Suppressor macrophage (primary cell): Measurements from ENCODE around the gene CAPN5.
"Not testable (repeated sequence)": the region's sequence is repeated elsewhere in the genome, so short reads cannot be mapped to it uniquely, and the experiment has no call there.

Source experiments
- DNase-seq, 4 experiments: peaks; one replicate each; pipeline ENCODE4 v3.0.0-alpha.2; 2020 to 2022

CAPN5 gene

DNA sequence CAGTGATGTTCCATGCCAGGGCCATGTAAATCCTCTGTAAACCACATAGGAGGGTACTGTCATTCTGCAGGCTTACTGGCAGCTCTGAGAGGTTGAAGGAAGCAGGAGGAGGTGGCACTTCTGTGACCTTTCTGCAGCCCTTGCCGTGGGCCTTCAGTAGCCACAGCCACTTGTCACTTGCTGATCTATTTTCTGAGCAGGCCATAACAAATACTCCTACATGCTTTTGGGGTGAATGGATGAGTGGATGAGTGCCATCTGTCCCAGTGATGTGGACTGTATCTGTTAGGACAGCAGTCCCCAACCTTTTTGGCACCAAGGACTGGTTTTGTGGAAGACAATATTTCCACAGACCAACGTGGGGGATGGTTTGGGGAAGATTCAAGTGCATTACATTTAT is 22.4 kb upstream of the CAPN5 start:
- DNase-seq, result no peak

GRCh38 chr11:77044886-77045285 is 21.9 kb upstream of the CAPN5 start:
- no peak for DNase-seq

- peak; percentile 11 to 62 (median 26) for DNase-seq
Observed at GRCh38 chr11:77046060-77046501, 20.7 kb upstream of the CAPN5 start.

DNA sequence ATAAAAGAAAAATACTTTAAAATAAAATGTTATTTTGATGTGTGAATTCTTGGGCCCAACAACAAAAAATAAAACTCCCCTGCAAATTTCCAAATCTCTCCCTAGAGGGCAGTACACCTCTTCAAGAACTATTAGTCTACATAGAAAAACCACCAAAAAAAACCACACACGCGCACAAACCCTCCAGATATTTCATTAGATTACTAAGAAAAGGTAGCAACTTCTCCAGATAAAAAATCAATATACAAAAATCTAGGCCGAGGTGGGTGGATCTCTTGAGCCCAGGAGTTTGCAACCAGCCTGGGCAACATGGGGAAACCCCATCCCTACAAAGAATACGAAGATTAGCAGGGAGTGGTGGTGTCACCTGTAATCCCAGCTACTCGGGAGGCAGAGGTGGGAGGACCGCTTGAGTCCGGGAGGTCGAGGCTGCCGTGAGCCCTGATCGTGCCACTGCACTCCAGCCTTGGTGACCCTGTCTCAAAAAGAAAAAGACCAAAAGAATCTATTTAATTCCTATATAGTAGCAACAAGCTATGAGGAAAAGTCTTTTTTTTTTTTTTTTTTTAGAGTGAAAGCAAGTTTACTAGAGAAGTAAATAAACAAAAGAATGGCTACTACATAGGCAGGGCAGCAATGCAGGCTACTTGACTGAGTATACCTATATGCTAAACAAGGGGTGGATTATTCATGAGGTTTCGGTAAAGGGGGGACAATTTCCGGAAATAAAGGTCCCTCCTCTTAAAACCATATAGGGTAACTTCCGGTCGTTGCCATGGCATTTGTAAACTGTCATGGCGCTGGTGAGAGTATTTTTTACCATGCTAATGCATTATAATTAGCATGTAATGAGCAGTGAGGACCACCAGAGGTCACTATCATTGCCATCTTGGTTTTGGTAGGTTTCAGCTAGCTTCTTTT is 19.5 kb upstream of the CAPN5 start:
- peak; percentile 88 to 96 (median 94) for DNase-seq

DNA sequence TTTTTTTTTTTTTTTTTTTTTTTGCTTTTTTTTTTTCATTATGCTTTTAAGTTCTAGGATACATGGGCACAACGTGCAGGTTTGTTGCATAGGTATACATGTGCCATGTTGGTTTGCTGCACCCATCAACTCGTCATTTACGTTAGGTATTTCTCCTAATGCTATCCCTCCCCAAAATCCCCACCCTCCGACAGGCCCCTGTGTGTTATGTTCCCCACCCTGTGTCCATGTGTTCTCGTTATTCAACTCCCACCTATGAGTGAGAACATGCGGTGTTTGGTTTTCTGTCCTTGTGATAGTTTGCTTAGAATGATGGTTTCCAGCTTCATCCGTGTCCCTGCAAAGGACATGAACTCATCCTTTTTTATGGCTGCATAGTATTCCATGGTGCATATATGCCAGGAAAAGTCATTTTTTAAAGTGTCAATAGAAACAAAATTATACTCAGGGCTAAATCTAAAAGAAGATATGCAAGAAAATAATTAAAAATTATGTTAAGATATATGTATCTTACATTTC is 18.8 kb upstream of the CAPN5 start:
- not testable (repeated sequence) for DNase-seq

GRCh38 chr11:77049026-77049425 is 17.7 kb upstream of the CAPN5 start:
- DNase-seq, result no peak

DNA sequence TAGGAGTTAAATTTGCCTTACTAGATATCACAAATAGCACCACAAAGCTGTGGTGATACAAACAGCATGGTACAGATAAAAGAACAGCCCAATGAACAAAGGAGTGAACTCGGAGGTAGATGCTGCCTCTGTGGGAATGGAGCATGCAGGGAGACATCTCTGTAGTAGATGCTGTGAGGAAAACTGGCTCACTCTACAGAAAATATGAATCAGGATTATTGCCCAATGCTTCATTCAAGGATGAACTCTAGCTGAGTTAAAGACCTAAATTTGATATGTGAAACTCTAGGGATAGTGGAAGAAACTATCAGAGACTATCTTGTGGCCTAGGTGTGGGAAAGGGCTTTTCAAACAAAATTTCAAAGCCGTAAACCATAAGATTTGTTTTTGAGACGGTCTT is 15.3 kb upstream of the CAPN5 start:
- no peak for DNase-seq

DNA sequence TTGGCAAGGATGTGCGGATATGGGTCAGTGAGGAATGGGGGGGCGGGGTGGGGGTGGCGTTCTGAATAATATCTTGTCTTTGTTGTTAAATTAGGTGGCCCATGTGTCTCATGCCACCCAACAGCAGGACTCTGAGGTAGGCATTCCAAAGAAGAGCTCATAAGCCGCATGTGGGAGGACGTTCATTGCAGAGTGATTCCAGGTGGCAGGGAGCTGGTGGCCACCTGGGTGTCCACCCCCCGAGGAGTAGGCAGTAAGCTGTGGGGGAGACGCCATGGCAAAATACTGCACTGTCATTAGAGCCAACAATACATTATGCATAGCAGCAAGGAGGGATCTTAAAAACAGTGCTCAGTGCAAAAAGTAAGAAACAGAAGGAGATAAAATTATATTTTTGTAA is 14.3 kb upstream of the CAPN5 start:
- DNase-seq, result no peak

GRCh38 chr11:77053217-77054015 is 13.4 kb upstream of the CAPN5 start:
- no peak for DNase-seq

- DNase-seq, result no peak
Observed at GRCh38 chr11:77054084-77054483, 12.7 kb upstream of the CAPN5 start.

- no peak for DNase-seq
Observed at GRCh38 chr11:77055101-77055561, 11.6 kb upstream of the CAPN5 start.

- no peak for DNase-seq
Observed at GRCh38 chr11:77055913-77056312, 10.9 kb upstream of the CAPN5 start.

DNA sequence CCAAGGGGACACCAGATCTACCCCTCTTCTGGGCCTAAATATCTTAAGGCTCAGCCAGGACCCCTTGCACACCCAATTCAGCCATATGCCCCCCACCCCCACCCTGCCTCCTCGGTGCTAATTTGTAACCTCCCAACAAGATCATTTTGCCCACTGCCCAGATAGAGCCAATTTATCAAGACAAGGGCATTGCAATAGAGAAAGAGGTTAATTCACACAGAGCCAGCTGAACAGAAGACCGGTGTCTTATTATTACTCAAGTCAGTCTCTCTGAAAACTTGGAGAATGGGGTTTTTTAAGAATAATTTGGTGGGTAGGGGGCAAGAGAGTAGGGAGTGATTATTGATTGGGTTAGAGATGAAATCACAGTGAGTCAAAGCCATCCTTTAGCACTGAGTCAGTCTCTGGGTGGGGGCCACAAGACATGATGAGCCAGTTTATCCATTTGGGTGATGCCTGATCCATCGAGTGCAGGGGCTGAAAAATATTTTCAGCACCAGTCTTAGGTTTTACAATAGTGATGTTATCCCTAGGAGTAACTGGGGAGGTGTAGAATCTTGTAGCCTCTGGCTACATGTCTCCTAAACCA is 9.9 kb upstream of the CAPN5 start:
- no peak for DNase-seq

- no peak for DNase-seq
Observed at GRCh38 chr11:77057938-77058474, 8.8 kb upstream of the CAPN5 start.

DNA sequence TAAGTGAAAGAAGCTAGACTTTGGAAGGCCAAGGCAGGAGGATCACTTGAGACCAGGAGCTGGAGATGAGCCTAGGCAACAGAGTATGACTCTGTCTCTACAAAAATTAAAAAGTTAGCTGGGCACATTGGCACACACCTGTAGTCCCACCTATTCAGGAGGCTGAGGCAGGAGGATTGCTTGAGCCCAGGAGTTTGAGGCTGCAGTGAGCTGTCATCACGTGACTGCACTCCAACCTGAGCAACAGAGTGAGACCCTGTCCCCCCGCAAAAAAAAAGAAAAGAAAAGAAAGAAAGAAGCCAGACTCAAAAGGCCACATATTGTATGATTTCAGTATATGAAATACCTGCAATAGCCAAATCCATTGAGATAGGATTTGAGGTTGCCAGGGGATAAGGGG is 7.9 kb upstream of the CAPN5 start:
- DNase-seq, result no peak

GRCh38 chr11:77059806-77060205 is 7.0 kb upstream of the CAPN5 start:
- DNase-seq, result no peak

DNA sequence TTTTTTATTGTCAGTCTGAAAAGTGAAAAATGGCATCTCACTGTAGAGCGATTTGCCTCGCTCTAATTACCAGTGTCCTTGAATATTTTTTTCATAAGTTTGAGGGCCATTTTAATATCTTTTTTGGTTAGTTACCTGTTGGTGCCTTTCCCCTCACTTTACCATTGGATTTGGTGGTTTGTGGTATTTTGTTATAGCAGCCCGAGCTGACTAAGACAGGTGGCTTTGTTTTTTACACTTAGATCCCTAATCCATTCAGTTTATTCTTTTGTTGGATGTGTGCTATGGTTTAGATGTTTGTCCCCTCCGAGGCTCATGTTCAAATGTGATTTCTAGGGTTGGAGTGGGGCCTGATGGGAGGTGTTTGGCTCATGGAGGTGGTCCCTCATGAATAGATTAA is 6.5 kb upstream of the CAPN5 start:
- DNase-seq, result no peak

DNA sequence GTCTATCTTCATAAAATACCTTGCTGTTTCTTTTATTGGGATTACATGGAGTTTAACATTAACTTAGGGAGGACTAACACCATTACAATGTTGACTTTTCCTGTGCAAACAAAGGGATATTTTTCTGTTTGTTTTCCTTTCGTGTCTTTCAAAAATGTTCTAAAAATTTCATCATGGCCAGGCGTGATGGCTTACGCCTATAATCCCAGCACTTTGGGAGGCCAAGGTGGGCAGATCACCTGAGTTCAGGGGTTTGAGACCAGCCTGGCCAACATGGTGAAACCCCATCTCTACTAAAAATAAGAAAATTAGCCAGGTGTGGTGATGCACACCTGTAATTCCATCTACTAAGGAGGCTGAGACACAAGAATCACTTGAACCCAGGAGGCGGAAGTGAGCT is 5.5 kb upstream of the CAPN5 start:
- not testable (repeated sequence) for DNase-seq

DNA sequence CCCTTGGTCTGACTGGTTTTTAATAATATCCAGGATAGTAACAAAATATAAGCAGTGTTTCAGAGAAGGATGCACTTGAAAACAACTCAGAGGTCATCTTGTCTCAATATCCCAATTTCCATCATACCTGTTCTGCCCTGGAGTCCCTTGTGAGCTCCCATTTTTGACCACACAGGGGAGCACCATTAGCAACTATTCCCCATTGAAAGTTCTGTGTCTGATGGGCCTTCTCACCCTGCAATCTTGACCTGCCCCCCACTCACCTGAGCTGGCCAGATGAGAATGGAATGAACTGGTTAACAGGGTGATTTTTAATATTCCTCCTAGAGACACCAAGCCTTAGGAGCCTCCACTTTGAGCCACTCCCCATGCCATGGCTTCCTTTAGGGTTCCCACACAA is 3.8 kb upstream of the CAPN5 start:
- no peak for DNase-seq

DNA sequence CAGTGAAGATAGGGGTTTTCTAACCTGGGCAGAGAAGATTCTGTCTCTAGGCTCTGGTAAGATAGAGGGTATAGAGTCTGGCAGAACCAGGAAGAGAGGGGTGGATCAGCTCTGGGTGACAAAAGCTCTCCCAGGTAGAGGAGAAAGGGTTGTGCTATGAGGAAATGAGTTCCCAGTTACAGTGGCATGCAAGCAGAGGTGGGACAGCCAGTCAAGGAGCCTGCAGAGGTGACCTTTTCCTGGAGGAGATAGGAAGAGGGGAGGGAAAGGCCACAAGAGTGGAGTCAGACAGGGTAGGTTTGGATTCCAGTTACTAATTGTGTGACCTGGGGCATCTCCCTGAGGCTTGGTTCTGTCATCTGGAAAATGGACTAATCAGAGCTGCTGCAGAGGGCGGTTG is 3.4 kb upstream of the CAPN5 start:
- DNase-seq, result no peak

GRCh38 chr11:77063861-77064260 is 2.9 kb upstream of the CAPN5 start:
- DNase-seq, result no peak

DNA sequence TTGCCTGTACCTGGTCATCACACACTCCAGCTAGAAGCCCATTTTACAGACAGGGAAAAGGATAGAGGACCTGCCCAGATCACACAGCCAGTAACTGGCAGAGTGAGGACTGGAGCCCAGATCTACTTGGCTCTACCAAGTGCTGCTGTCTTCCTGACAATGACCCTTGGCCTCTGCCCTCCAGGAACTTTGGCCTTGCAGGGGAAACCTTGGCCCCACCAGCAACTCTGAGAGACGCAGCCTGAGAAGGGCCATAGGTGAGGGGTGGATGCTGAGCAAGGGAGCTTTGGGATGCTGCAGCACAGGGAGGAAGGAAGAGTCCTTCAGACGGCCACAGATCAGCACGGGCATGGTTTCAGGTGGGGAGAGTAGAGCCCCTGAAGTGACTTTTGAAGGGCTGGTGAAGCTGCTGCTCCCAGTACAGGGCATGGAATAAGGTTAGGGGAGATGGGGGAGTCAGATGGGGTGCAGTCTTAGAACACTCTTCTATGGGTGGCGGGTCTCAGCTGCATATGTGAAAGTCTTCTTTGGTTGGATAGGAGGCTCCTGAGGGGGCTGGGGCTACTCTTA is 2.0 kb upstream of the CAPN5 start:
- no peak for DNase-seq
